ENCODE measurements around the gene ZNF682.

The ZNF682 gene

DNA sequence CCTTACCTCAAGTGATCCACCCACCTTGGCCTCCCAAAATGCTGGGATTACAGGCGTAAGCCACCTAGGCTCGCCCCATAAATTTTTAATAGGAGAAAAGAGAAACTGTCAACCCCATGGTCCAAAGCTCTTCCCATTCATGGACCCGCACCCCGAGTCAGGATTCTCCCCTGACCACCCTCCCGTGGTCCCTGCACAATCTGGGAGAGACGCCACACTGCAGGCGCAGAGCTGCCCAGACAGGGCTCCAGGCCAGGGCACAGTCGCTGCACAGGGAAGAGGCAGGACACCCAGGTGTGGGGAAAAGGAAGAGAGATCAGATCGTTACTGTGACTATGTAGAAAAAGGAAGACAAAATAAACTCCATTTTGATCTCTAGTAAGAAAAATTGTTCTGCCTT lies 84.1 kb downstream of the ZNF682 start:
- TF ChIP-seq, protein P1, sequence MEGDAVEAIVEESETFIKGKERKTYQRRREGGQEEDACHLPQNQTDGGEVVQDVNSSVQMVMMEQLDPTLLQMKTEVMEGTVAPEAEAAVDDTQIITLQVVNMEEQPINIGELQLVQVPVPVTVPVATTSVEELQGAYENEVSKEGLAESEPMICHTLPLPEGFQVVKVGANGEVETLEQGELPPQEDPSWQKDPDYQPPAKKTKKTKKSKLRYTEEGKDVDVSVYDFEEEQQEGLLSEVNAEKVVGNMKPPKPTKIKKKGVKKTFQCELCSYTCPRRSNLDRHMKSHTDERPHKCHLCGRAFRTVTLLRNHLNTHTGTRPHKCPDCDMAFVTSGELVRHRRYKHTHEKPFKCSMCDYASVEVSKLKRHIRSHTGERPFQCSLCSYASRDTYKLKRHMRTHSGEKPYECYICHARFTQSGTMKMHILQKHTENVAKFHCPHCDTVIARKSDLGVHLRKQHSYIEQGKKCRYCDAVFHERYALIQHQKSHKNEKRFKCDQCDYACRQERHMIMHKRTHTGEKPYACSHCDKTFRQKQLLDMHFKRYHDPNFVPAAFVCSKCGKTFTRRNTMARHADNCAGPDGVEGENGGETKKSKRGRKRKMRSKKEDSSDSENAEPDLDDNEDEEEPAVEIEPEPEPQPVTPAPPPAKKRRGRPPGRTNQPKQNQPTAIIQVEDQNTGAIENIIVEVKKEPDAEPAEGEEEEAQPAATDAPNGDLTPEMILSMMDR (IDR thresholded peaks at IDR 0.05), result no peak

All from LNCAP (cell line).